ENCODE data around the gene ABLIM1. TPM values are rescaled to one million over a fixed set of nuclear protein-coding genes. Genes with fewer than 3 reads are reported as not detected.

ABLIM1 gene
- total RNA-seq, 2 experiments from 2014 or later: 62.3 to 64.1 TPM

DNA sequence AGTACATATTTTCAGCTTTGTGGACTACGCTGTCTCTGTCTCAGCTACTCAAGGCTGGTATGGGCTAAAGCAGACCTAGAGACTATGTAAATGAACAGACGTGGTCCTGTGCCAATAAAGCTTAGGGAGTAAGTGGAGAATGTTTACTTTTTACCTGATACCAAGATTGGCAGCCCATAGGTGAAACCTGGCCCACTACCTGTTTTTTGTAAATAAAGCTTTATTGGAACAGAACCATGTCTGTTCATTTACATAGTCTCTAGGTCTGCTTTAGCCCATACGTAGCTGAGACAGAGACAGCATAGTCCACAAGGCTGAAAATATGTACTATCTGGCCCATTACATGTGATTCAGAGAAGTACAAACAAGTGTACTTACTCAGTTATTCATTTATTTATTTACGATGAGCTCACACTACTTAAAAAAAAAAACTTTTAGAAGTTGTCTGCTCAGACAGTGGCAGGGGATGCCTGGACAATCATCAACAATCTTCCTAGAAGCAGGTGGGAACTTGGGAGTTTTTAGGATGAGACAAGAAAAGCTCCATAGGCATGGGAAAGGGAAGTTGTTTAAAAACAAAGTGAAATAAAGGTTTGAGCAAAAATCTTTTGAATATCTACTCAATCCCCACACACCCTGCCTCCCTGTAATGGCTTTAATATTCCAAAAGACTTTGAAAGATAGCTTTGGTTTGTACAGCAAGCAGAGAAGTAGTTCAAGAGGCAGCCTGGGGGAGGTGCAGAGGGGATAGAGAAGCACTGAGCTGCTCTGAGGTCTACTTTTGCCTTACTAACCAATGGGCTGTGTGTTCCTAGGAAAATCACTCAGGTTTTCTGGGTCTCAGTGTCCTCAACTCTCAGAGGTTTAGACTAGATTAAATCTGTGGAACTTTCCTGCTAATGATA is 139.4 kb downstream of the ABLIM1 start:
- ChIA-PET POLR2A (interaction anchor here (0.6 to 3.0 kb wide), 8 partner anchors 8 to 27 kb away, joined by 3 to 22 read pairs (median 3); no protein-coding TSS in a partner anchor), CTCF (interaction anchor here (0.7 to 18.7 kb wide), 10 partner anchors 7 to 215 kb away, joined by 3 to 421 read pairs (median 7); no protein-coding TSS in a partner anchor)
- peaks cover 96% of the 10 kb centered on the region for H3K4me1 Mint-ChIP-seq (ENCODE audit: low read depth)
- peaks cover 20% of the 10 kb centered on the region for H3K36me3 Mint-ChIP-seq (ENCODE audit: low read depth)
- no peak for DNase-seq
- no peak for ATAC-seq
- H3K9me3 Mint-ChIP-seq (ENCODE audit: insufficient read depth): no peaks in the 10 kb centered on the region
- peak overlapping the region; percentile 29 for H3K4me3 Mint-ChIP-seq
- H3K27ac Mint-ChIP-seq: peak overlapping the region; percentile 55
- no peaks in the 10 kb centered on the region for H3K27me3 Mint-ChIP-seq (ENCODE audit: low read depth)

DNA sequence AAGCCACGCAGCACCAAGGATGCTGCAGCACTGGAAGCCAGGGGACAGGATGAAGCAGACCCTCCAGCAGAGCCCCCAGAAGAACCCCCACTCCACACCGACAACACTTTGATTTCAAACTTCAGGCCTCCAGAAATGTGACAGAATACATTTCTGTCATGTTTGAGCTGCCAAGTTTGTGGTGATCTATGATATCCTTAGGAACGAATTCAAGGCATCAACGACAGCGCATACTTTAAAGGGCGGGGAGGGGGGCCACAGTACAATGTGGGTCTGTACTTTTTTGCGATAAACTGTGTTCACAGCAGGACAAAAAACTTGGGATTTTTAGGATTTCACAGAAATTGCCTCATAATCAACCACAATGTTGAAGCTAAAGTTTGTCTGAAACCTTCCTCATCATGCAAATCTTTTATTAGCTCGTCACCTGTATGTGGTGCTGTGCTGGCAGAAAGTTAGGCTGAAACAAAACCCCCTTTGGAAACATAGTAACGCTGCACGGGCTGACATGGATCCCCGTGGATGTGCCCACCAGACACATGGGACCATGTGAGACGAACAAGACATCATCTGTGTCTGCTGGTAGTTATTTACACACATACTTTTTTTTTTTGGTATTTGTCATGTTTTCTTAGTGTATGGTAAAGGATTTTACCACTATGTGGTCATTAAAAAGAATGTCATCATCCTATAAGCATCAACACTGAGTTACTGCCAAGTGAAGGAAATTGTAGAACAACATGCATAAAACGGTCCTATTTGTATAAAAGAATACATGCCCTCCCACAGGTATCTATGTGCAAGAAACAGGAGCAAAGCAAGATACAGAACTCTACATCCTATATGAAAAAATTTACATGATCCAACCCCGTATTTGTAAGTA is 140.5 kb downstream of the ABLIM1 start:
- Mint-ChIP-seq H3K36me3 (ENCODE audit: low read depth) (peaks cover 25% of the 10 kb centered on the region), H3K9me3 (ENCODE audit: insufficient read depth) (no peaks in the 10 kb centered on the region), H3K27ac (peak overlapping the region; percentile 86), H3K27me3 (ENCODE audit: low read depth) (no peaks in the 10 kb centered on the region), H3K4me1 (ENCODE audit: low read depth) (peaks cover 96% of the 10 kb centered on the region), H3K4me3 (peak overlapping the region; percentile 66)
- CTCF ChIA-PET: interaction anchor here (0.9 to 18.7 kb wide), 11 partner anchors 8 to 214 kb away, joined by 3 to 421 read pairs (median 7); no protein-coding TSS in a partner anchor
- POLR2A ChIA-PET: interaction anchor here (0.8 to 3.7 kb wide), 3 partner anchors 9 to 24 kb away, joined by 3 to 22 read pairs (median 18); no protein-coding TSS in a partner anchor
- DNase-seq (no peak), ATAC-seq (no peak)

DNA sequence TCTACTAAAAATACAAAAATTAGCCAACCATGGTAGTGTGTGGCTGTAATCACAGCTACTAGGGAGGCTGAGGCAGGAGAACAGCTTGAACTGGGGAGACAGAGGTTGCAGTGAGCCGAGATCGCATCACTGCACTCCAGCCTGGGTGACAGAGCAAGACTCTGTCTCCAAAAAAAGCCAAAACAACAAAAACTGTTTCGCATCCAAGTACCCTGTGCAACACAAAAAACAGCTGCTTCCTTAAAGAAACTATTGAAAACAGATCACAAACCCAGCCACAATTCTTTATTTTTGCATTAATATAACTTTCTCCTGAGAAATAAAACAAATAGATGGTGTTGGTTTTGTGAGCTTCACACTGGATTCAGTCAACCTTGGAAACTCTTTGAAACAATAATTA is 141.7 kb downstream of the ABLIM1 start:
- ATAC-seq: no peak
- Mint-ChIP-seq H3K27ac (peak overlapping the region; percentile 23), H3K27me3 (ENCODE audit: low read depth) (no peaks in the 10 kb centered on the region), H3K9me3 (ENCODE audit: insufficient read depth) (no peaks in the 10 kb centered on the region), H3K4me1 (ENCODE audit: low read depth) (peaks cover 96% of the 10 kb centered on the region), H3K4me3 (no peak overlapping the region), H3K36me3 (ENCODE audit: low read depth) (peaks cover 30% of the 10 kb centered on the region)
- ChIA-PET POLR2A (interaction anchor here (2.0 to 3.7 kb wide), 2 partner anchors 10 to 25 kb away, joined by 8 to 18 read pairs; no protein-coding TSS in a partner anchor), CTCF (interaction anchor here (0.9 to 18.7 kb wide), 7 partner anchors 9 to 44 kb away, joined by 3 to 421 read pairs (median 72); no protein-coding TSS in a partner anchor)
- no peak for DNase-seq

DNA sequence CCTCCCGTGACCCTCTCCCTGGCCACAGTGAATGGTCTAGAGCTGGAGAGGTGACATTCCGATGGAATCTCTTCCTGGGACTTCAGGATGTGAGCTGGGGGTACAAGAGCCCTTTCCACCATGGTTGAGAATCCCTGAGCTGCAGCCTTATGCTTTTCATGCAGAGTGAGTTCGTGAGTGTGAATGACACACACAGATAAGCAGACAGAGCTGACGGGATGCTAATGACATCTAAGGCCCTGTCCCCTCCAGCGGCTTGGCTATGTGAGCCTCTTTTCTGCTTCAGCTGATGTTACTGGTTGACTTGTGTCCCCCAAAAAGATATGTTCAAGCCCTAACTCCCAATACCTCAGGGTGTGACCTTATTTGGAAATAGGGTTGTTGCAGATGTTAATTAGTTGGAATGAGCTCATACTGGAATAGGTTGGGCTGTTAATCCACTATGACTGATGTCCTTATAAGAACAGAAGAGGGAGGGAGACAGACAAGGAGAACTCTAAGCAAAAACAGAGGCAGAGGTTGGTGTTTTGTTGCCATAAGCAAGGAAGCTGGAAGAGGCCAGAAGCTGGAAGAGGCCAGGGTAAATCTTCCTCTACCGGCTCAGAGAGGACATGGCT is 142.7 kb downstream of the ABLIM1 start:
- no peak for DNase-seq
- no peak for ATAC-seq
- ChIA-PET POLR2A (interaction anchor here (1.4 to 3.7 kb wide), 4 partner anchors 11 to 29 kb away, joined by 4 to 18 read pairs (median 6); no protein-coding TSS in a partner anchor), CTCF (interaction anchor here (1.0 to 18.7 kb wide), 9 partner anchors 9 to 211 kb away, joined by 4 to 421 read pairs (median 10); no protein-coding TSS in a partner anchor)
- Mint-ChIP-seq H3K9me3 (ENCODE audit: insufficient read depth) (no peaks in the 10 kb centered on the region), H3K4me3 (no peak overlapping the region), H3K27me3 (ENCODE audit: low read depth) (no peaks in the 10 kb centered on the region), H3K36me3 (ENCODE audit: low read depth) (peaks cover 29% of the 10 kb centered on the region), H3K4me1 (ENCODE audit: low read depth) (peaks cover 90% of the 10 kb centered on the region), H3K27ac (peak overlapping the region; percentile 1)

- peaks cover 84% of the 10 kb centered on the region for H3K4me1 Mint-ChIP-seq (ENCODE audit: low read depth)
- DNase-seq (no peak), ATAC-seq (peak; percentile 47)
- ChIA-PET POLR2A (interaction anchor here (0.8 to 1.4 kb wide), 6 partner anchors 9 to 31 kb away, joined by 3 to 10 read pairs (median 6); no protein-coding TSS in a partner anchor), CTCF (interaction anchor here (1.0 to 18.7 kb wide), 7 partner anchors 8 to 44 kb away, joined by 3 to 421 read pairs (median 12); no protein-coding TSS in a partner anchor)
- H3K27me3 Mint-ChIP-seq (ENCODE audit: low read depth): no peaks in the 10 kb centered on the region
- no peaks in the 10 kb centered on the region for H3K9me3 Mint-ChIP-seq (ENCODE audit: insufficient read depth)
- peak overlapping the region; percentile 68 for H3K4me3 Mint-ChIP-seq
- H3K36me3 Mint-ChIP-seq (ENCODE audit: low read depth): peaks cover 27% of the 10 kb centered on the region
- H3K27ac Mint-ChIP-seq: peak overlapping the region; percentile 89
Observed at GRCh38 chr10:114513381-114513792, 144.7 kb downstream of the ABLIM1 start.

DNA sequence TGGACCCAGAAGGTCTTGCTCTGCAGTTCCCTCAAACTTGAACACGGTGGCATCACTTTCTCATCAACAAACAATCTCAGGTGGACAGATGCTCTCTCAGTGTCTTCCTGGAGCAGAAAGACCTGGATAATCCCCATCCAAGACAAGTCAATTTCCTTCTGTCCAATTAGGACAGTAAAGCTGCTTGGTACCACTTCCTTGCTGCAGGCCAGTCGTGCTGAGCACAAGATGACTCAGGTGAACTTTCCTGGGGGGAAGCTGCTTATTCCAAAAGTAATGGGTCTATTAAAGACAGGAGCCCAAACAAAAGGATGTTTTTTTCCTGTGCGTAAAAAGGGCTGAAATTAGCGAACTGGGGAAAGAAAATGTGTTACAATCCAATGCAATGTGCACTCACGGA is 146.2 kb downstream of the ABLIM1 start:
- H3K4me1 Mint-ChIP-seq (ENCODE audit: low read depth): peaks cover 82% of the 10 kb centered on the region
- H3K4me3 Mint-ChIP-seq: no peak overlapping the region
- H3K36me3 Mint-ChIP-seq (ENCODE audit: low read depth): peaks cover 22% of the 10 kb centered on the region
- H3K9me3 Mint-ChIP-seq (ENCODE audit: insufficient read depth): no peaks in the 10 kb centered on the region
- ChIA-PET CTCF (interaction anchor here (1.0 to 8.2 kb wide), 4 partner anchors 12 to 208 kb away, joined by 3 to 72 read pairs (median 4); no protein-coding TSS in a partner anchor), POLR2A (no interaction called here)
- H3K27me3 Mint-ChIP-seq (ENCODE audit: low read depth): no peaks in the 10 kb centered on the region
- ATAC-seq (no peak), DNase-seq (no peak)
- H3K27ac Mint-ChIP-seq: no peak overlapping the region

DNA sequence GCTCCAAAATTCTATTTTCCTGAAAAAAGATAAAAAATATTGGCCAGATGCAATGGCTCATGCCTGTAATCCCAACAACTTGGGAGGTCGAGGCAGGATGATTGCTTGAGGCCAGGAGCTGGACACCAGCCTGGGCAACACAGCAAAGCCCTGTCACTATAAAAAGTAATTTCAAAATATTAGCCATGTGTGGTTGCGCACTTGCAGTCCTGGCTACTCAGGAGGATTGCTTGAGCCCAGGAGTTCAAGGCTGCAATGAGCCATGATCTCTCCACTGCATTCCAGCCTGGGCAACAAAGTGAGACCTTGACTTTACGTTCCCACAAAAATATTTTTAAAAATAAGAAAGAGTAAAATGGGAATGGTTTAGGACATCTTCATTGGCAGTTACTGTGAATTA is 149.7 kb downstream of the ABLIM1 start:
- CTCF ChIA-PET: interaction anchor here (0.6 kb wide), 1 partner anchor 10 kb away, joined by 3 read pairs; no protein-coding TSS in a partner anchor

DNA sequence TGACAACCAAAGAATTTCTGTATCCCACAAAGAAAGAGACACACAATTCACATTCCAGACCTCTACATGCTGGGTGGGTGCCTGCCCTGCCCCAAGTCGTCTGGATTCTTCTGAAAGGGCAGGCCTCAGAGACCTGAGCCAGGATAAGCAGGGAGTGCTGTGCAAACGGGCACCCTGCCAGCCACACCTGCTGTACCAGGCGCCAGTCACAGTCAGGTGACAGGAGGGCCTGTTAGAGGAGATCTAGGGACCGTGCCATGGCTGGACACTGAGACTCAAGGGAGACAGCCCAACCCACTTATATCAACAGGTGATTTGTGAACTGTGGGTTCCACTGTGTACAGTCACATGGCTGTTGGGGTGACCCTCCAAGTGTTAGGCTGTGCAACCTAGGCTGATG is 150.6 kb downstream of the ABLIM1 start:
- no peaks in the 10 kb centered on the region for H3K27me3 Mint-ChIP-seq (ENCODE audit: low read depth)
- H3K4me1 Mint-ChIP-seq (ENCODE audit: low read depth): peaks cover 67% of the 10 kb centered on the region
- H3K9me3 Mint-ChIP-seq (ENCODE audit: insufficient read depth): no peaks in the 10 kb centered on the region
- ChIA-PET POLR2A (no interaction called here), CTCF (interaction anchor here (1.2 to 1.9 kb wide), 3 partner anchors 9 to 204 kb away, joined by 3 to 6 read pairs (median 3); no protein-coding TSS in a partner anchor)
- no peak overlapping the region for H3K4me3 Mint-ChIP-seq
- no peak overlapping the region for H3K27ac Mint-ChIP-seq
- H3K36me3 Mint-ChIP-seq (ENCODE audit: low read depth): peaks cover 27% of the 10 kb centered on the region
- DNase-seq: no peak
- ATAC-seq: no peak

More for the DNA sequence above, 149.7 kb downstream of the ABLIM1 start:
- Mint-ChIP-seq H3K4me1 (ENCODE audit: low read depth) (peaks cover 71% of the 10 kb centered on the region), H3K27ac (no peak overlapping the region), H3K36me3 (ENCODE audit: low read depth) (peaks cover 29% of the 10 kb centered on the region), H3K4me3 (no peak overlapping the region), H3K9me3 (ENCODE audit: insufficient read depth) (no peaks in the 10 kb centered on the region), H3K27me3 (ENCODE audit: low read depth) (no peaks in the 10 kb centered on the region)
- ATAC-seq (no peak), DNase-seq (no peak)
- POLR2A ChIA-PET: no interaction called here

- peaks cover 65% of the 10 kb centered on the region for H3K4me1 Mint-ChIP-seq (ENCODE audit: low read depth)
- DNase-seq (no peak), ATAC-seq (no peak)
- H3K27ac Mint-ChIP-seq: no peak overlapping the region
- H3K9me3 Mint-ChIP-seq (ENCODE audit: insufficient read depth): no peaks in the 10 kb centered on the region
- no peak overlapping the region for H3K4me3 Mint-ChIP-seq
- ChIA-PET CTCF (interaction anchor here (1.2 to 1.9 kb wide), 4 partner anchors 8 to 203 kb away, joined by 3 to 6 read pairs (median 4); no protein-coding TSS in a partner anchor), POLR2A (no interaction called here)
- peaks cover 25% of the 10 kb centered on the region for H3K36me3 Mint-ChIP-seq (ENCODE audit: low read depth)
- H3K27me3 Mint-ChIP-seq (ENCODE audit: low read depth): no peaks in the 10 kb centered on the region
Observed at GRCh38 chr10:114506871-114507385, 151.1 kb downstream of the ABLIM1 start.

GRCh38 chr10:114504769-114505579 is 153.1 kb downstream of the ABLIM1 start:
- Mint-ChIP-seq H3K9me3 (ENCODE audit: insufficient read depth) (no peaks in the 10 kb centered on the region), H3K36me3 (ENCODE audit: low read depth) (peaks cover 21% of the 10 kb centered on the region), H3K27me3 (ENCODE audit: low read depth) (no peaks in the 10 kb centered on the region), H3K27ac (no peak overlapping the region), H3K4me3 (no peak overlapping the region), H3K4me1 (ENCODE audit: low read depth) (peaks cover 76% of the 10 kb centered on the region)
- ChIA-PET CTCF (interaction anchor here (1.1 to 9.0 kb wide), 4 partner anchors 12 to 37 kb away, joined by 3 to 149 read pairs (median 9); no protein-coding TSS in a partner anchor), POLR2A (interaction anchor here (0.5 to 1.7 kb wide), 2 partner anchors 8 to 306 kb away, joined by 3 to 4 read pairs; no protein-coding TSS in a partner anchor)
- no peak for DNase-seq
- ATAC-seq: no peak

Measured in activated CD8-positive, alpha-beta T cell treated with anti-CD3 and anti-CD28 coated beads, Interleukin-2, amount 10 ng/mL, durations not matched to agents 7 days and 5 days (primary cell).